Endodermal cell (in vitro differentiated cells): Measurements from ENCODE around the gene CNTN4. TPM values are rescaled to one million over a fixed set of nuclear protein-coding genes. Genes with fewer than 3 reads are reported as not detected.

Source experiments
- DNase-seq: peaks from one replicate; pipeline ENCODE4 v3.0.0-alpha.2; 2017
- H3K27ac ChIP-seq: 2 replicates; pipeline ENCODE4 v1.5.1; 2013; ENCODE audit warnings: mild to moderate bottlenecking, low read depth, low read length, moderate library complexity
- H3K27me3 ChIP-seq: 2 replicates; pipeline ENCODE4 v1.6.1; 2013; ENCODE audit warnings: mild to moderate bottlenecking, low read length, moderate library complexity; ENCODE audit not compliant: insufficient read depth, control insufficient read depth, poor library complexity, severe bottlenecking
- H3K36me3 ChIP-seq: 2 replicates; pipeline ENCODE4 v1.7.0; 2013; ENCODE audit warnings: mild to moderate bottlenecking, low read length, moderate library complexity; ENCODE audit not compliant: control insufficient read depth, insufficient read depth
- H3K4me1 ChIP-seq: one replicate; pipeline ENCODE4 v1.7.0; 2013; ENCODE audit warnings: low read length; ENCODE audit not compliant: control insufficient read depth, insufficient read depth
- H3K4me3 ChIP-seq: 2 replicates; pipeline ENCODE4 v1.5.1; 2013; ENCODE audit warnings: mild to moderate bottlenecking, low read length, moderate library complexity
- H3K9ac ChIP-seq: 2 replicates; pipeline ENCODE4 v1.6.1; 2013; ENCODE audit warnings: mild to moderate bottlenecking, low read length, moderate library complexity; ENCODE audit not compliant: poor library complexity, severe bottlenecking; ENCODE audit errors: extremely low read depth
- H3K9me3 ChIP-seq: 2 replicates; pipeline ENCODE4 v1.6.1; 2013; ENCODE audit warnings: mild to moderate bottlenecking, low read length, moderate library complexity; ENCODE audit not compliant: control insufficient read depth
- H3K27ac Mint-ChIP-seq: 2 replicates; pipeline ENCODE4 v1.8.0; 2020; ENCODE audit warnings: mixed read lengths
- H3K27me3 Mint-ChIP-seq: 2 replicates; pipeline ENCODE4 v1.8.0; 2021; ENCODE audit warnings: mild to moderate bottlenecking, mixed read lengths; ENCODE audit not compliant: insufficient read depth
- H3K36me3 Mint-ChIP-seq: 2 replicates; pipeline ENCODE4 v1.8.0; 2020; ENCODE audit warnings: low read depth, mixed read lengths
- H3K4me1 Mint-ChIP-seq: 2 replicates; pipeline ENCODE4 v1.8.0; 2020; ENCODE audit warnings: mixed read lengths
- H3K4me3 Mint-ChIP-seq: 2 replicates; pipeline ENCODE4 v1.8.0; 2020; ENCODE audit warnings: mild to moderate bottlenecking, moderate library complexity, mixed read lengths
- H3K9me3 Mint-ChIP-seq: 2 replicates; pipeline ENCODE4 v1.8.0; 2020; ENCODE audit warnings: mild to moderate bottlenecking, mixed read lengths
- CTCF ChIP-seq: fragments of 200-600 bp; sonication (generic); conservative IDR thresholded peaks from 2 replicates; pipeline ENCODE4 v1.5.0; 2021; ENCODE audit warnings: antibody characterized with exemption, mild to moderate bottlenecking
- WGBS, 2 experiments: methylation state at CpG; one replicate each; pipeline versions ENCODE4 v1.1.5 to v1.1.7; 2013; ENCODE audit warnings: missing lambda C conversion rate in 2 of 2, mixed read lengths in 1 of 2; ENCODE audit not compliant: insufficient coverage in 1 of 2, insufficient read length in 1 of 2; 5-methylcytosine and 5-hydroxymethylcytosine counted together
- total RNA-seq, 2 donors: library from RNA; stranded (reverse); fragmentation: NEBNext Ultra II Directional in 1 of 2; extraction: Animal tissue kit (Norgen Biotek cat#: 25700) in 1 of 2; gene quantifications; 2 replicates in 1 of 2; 3 replicates in 1 of 2; pipeline ENCODE4 v1.2.1, GENCODE V29; 2021

CNTN4 gene
- total RNA-seq, 2 donors from 2014 or later, result 10.8 to 11.1 TPM

GRCh38 chr3:2468816-2469215, 370.1 kb downstream of the CNTN4 start:
- Histone ChIP-seq H3K36me3 (no peaks in the 10 kb centered on the region), H3K4me3 (no peak overlapping the region), H3K4me1 (no peaks in the 10 kb centered on the region), H3K27ac (no peak overlapping the region), H3K9me3 (no peaks in the 10 kb centered on the region), H3K27me3 (no peaks in the 10 kb centered on the region), H3K9ac (no peak overlapping the region)
- Mint-ChIP-seq H3K4me1 (no peaks in the 10 kb centered on the region), H3K36me3 (no peaks in the 10 kb centered on the region), H3K27me3 (no peaks in the 10 kb centered on the region), H3K4me3 (no peak overlapping the region), H3K9me3 (no peaks in the 10 kb centered on the region), H3K27ac (no peak overlapping the region)
- 92% methylated on average over 4 of the region's 4 CpGs; no CpG with 5 or more reads in 1 of the 2 experiments for WGBS, 2 experiments
- DNase-seq, result no peak
- TF ChIP-seq CTCF, result no peak

- no peaks in the 10 kb centered on the region for H3K4me1 ChIP-seq
- no peaks in the 10 kb centered on the region for H3K9me3 ChIP-seq
- Mint-ChIP-seq H3K9me3 (no peaks in the 10 kb centered on the region), H3K4me3 (no peak overlapping the region), H3K4me1 (no peaks in the 10 kb centered on the region), H3K27ac (no peak overlapping the region), H3K36me3 (no peaks in the 10 kb centered on the region), H3K27me3 (no peaks in the 10 kb centered on the region)
- H3K27me3 ChIP-seq, result no peaks in the 10 kb centered on the region
- TF ChIP-seq CTCF, result no peak
- no peaks in the 10 kb centered on the region for H3K36me3 ChIP-seq
- no peak for DNase-seq
- H3K27ac ChIP-seq, result no peak overlapping the region
- no peak overlapping the region for H3K9ac ChIP-seq
- H3K4me3 ChIP-seq, result no peak overlapping the region
Observed at GRCh38 chr3:2476996-2477395, 378.3 kb downstream of the CNTN4 start.

GRCh38 chr3:2477620-2478019, 379.0 kb downstream of the CNTN4 start:
- Mint-ChIP-seq H3K27ac (no peak overlapping the region), H3K36me3 (no peaks in the 10 kb centered on the region), H3K4me3 (no peak overlapping the region), H3K9me3 (no peaks in the 10 kb centered on the region), H3K27me3 (no peaks in the 10 kb centered on the region), H3K4me1 (no peaks in the 10 kb centered on the region)
- H3K4me3 ChIP-seq, result no peak overlapping the region
- H3K9me3 ChIP-seq, result no peaks in the 10 kb centered on the region
- H3K27ac ChIP-seq, result no peak overlapping the region
- H3K4me1 ChIP-seq, result no peaks in the 10 kb centered on the region
- no peak overlapping the region for H3K9ac ChIP-seq
- no peaks in the 10 kb centered on the region for H3K36me3 ChIP-seq
- DNase-seq, result no peak
- no peaks in the 10 kb centered on the region for H3K27me3 ChIP-seq
- no peak for TF ChIP-seq CTCF
- WGBS, 2 experiments, result 92 to 94% methylated on average over 3 to 4 of the region's 5 CpGs
